GDM1 (cell line): ENCODE results near the gene BACE2.

ENCODE experiments used
- DNase-seq: peaks from one replicate; lab custom pipeline; 2025; lab: John Stamatoyannopoulos, UW

BACE2 gene

GRCh38 chr21:41321908-41322495, 154.0 kb downstream of the BACE2 start:
- DNase-seq = no peak

DNA sequence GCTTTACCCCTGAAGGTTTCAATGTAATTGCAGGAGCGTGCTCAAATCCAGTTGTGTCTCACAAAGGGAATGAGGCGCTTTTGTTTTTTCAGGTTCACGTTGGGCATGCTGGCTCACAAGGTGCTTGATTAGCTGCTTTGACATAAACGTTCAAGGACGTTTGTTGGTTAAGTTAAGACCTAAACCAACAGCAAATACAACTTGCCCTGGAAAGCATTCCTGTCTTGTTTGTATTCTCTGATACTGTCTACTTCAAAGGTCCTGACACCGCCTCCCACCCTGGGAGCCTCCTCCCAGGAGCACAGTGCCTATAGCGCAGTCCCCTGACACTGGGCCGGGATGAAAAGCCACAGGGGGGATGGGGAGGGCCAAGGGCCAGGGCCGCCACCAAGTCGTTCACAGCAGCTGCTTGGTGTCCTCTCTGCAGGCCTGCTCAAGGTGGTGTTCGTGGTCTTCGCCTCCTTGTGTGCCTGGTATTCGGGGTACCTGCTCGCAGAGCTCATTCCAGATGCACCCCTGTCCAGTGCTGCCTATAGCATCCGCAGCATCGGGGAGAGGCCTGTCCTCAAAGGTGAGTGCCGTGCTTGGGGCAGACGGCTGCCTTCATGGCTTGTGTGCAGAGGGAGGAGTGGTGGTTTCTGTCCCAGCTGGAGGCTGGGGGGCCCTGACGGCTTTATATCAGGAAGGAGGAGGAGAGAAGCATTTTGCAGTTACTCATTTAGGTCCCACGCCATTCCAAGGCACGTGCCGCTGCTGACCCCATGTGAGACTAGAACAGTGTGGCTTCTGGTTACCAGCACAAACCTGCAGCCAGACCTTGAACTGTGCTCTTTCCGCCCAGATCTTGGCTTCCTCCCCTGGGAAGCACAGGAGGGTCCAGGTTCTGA, 154.8 kb downstream of the BACE2 start:
- DNase-seq = no peak

DNA sequence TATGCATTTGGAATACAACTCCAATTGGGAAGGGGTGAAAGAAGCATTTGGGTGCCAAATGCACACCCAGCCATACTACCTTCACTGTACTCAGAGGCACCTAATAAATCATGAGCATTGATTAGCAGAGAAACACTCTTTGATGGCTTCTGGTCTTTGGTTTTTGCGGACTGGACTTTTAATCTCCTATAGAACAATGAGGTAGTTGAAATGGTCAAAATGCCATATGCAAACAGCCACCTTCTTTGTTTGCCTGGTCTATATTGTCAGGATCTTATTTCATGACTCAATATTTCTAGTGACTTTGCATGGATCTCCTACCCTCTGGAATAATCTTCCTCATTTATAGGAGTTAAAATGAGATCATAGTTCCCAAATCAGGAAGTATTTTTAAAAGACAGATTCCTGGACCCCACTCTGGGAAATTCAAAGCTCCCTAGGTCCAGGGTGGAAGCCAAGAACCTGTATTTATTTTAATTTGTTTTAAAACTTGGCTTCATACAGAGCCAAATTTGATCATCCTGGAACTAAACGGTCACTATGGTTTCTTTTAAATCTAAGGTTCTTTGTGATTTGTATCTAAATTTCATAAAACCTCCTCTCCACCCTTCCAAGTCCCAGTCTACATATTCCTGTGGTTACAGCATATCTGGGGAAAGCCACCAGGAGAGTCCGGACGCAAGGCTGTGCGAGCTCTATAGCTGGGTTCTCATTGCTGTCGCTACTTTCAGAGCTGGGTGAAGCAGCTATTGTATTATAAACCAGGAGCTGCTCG, 157.4 kb downstream of the BACE2 start:
- DNase-seq = no peak

GRCh38 chr21:41326414-41327080, 158.6 kb downstream of the BACE2 start:
- DNase-seq = no peak

GRCh38 chr21:41327753-41328152, 159.8 kb downstream of the BACE2 start:
- no peak for DNase-seq

- DNase-seq = no peak
Measured at GRCh38 chr21:41328660-41329607, 161.0 kb downstream of the BACE2 start.
